Cerebellar nuclear complex (tissue), 1 donor: ENCODE measurements around the gene SSRP1.
A peak's percentile ranks its signal among the peaks of the same experiment; 100 is the strongest.
"Not testable (repeated sequence)": the region's sequence is repeated elsewhere in the genome, so short reads cannot be mapped to it uniquely, and the experiment has no call there.

Experiments
- DNase-seq, 2 experiments: peaks; one replicate each; lab custom pipeline; 2025; lab: John Stamatoyannopoulos, UW

The SSRP1 gene, protein sequence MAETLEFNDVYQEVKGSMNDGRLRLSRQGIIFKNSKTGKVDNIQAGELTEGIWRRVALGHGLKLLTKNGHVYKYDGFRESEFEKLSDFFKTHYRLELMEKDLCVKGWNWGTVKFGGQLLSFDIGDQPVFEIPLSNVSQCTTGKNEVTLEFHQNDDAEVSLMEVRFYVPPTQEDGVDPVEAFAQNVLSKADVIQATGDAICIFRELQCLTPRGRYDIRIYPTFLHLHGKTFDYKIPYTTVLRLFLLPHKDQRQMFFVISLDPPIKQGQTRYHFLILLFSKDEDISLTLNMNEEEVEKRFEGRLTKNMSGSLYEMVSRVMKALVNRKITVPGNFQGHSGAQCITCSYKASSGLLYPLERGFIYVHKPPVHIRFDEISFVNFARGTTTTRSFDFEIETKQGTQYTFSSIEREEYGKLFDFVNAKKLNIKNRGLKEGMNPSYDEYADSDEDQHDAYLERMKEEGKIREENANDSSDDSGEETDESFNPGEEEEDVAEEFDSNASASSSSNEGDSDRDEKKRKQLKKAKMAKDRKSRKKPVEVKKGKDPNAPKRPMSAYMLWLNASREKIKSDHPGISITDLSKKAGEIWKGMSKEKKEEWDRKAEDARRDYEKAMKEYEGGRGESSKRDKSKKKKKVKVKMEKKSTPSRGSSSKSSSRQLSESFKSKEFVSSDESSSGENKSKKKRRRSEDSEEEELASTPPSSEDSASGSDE

DNA sequence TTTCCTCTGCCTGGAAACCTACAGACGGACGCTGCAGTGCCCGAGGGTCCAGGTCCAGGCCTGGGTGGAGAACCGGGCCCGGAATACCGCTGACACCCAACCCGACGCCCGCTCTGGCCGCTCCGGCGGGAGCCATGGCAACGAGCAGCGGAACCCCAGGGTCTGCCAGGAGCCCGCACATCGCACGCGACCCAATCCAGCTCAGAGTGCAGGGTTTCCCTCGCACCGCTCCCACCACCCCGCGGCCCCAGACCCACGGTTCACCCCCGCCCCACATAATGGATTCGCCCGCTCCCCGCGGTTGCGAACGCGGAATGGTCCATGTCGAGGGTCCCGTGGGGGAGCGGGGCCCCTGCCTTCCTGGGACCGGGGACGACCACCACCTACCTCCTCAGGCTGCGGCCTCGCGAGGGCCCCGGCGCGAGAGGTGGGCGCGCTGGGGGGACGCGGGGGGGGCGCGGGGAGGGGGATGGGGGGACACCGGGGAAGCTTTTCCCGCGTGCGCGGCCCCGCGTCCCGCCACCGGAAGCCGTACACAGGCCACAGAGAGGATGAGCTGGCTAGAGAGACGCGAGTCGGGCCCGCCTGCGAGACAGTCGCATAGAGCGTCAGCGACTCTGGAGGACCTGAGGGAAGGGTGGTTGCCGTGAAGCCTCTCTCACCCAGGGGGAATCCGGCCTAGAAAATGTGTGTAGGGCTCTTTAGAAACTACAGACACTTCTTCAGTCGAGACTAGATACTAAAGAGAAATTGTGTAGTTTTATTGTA lies at the start of gene SSRP1:
Gene SSRP1 (minus strand): TSS at position 550 of the 768 bp plus-strand sequence. CDS start 771 bp downstream, outside the sequence.
- peak in 1 of 2 experiments; percentile 65 for DNase-seq

DNA sequence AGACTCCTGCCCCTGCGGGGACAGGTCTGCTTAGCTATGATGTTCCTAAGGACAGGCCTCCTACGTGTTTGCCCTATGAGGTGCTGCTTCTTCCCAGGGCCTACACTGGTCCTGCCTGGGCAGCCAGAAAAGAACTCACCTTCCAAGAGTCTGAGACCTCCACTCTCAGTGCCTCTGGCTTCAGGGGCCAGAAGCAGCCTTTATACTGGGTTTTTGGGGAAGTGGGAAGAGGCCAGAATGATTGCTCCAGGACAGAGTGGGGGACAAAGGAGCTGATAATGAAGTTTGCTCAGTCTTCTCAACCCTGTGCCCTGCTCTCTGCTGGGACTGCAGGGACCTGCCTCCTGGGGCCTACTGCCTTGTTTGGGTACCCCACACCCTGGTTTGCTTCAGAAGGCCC lies 45.3 kb upstream of the SSRP1 start, which contains the start of gene PRG3:
Gene PRG3 (minus strand): TSS at position 176 of the 400 bp plus-strand sequence. CDS start 442 bp downstream, outside the sequence.
- DNase-seq, result no peak

DNA sequence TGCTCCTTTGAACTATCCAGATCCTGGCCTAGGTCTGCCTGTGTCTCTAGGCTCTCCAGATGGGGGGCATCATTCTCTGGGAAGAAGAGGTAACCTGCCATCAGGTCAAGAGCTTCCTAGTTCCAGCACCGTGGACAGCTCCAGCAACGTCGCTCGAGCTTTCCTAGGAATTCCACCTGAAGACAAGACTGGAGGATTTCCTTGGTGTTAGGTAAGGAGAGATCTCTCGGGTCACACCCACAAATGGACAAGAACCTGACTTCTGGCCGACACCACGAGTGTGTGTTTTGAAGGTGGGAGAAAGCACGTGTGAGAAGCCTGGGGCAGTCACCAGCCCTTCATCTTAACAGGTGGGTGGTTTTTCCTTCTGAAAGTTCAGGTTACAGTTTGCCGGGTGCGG lies 44.0 kb upstream of the SSRP1 start:
- DNase-seq, result no peak

DNA sequence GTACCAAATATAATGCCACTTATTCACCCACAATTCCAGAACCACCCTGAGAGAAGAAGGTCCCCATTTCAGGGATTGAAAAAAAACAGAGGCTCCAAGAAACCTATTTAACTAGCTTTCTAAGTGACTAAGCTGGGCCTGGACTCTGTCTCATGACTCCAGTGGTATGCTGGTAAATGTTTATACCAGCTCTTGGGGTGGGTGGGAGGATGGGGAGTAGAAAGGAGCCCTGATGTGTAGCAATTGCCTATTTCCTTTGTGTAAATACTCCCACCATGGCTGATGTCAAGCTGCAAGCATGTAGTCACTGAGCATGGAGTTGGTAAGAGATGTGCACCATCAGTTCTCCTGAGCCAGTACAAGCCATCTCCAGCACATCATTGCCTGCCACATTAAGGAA lies 42.5 kb upstream of the SSRP1 start:
- DNase-seq, result no peak

DNA sequence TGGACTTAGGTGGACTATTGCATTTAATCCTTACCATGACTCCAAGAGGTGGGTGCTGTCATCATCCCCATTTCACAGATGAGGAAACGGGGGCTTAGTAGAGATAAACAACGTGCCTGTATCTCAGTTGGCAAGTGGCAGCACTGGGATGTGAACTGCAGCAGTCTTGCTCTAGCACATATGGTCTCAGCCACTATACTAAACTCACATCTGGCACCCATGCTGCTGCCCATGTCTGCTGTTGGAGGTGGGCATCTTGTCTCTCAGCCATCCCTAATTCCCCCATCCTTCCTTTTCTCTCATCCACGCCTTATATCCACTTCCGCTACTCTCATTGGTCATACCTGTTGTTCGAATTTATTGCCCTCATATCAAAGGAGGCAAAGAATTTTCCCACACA lies 41.4 kb upstream of the SSRP1 start:
- DNase-seq, result no peak

DNA sequence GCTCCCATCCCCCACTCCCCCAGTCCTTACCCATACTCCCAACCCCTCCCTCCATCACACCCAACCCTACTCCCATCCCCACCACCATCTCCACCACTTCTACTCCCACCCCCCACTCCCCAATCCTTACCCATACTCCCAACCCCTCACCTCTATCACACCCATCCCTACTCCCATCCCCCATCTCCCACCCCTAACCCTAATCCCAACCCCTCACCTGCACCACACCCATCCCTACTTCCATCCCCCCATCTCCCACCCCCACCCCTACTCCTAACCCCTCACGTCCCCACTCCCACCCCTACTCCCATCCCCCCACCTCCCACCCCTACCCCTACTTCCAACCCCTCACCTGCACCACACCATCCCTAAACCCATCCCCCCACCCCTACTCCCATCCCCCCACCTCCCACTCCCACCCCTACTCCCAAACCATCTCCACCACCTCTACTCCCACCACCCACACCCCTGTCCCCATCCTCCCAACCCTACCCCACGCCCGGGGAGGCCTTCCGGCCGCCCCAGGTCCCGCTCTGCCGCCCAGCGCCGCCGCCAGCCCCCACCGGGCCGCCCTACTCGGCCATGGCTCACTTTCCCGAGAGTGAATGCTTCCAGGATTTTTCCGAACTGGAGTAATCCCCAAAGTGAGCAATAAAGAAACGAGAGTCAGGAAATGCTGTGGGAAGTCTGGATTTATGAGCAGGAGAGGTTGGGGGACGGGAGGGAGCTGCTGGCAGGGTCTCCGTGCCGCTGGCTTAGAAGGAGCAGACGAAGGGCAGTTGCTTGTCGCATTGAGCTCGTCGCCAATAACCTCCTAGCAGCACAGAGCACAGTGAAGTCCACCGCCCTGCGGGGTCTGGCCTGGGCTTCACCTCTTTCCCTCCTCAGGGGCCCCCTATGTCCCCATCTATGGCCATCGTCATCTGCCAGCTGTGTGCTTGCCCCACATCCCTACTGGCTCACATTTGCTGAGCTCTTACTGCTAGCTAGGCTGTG lies 40.7 kb upstream of the SSRP1 start:
- DNase-seq, result no peak

DNA sequence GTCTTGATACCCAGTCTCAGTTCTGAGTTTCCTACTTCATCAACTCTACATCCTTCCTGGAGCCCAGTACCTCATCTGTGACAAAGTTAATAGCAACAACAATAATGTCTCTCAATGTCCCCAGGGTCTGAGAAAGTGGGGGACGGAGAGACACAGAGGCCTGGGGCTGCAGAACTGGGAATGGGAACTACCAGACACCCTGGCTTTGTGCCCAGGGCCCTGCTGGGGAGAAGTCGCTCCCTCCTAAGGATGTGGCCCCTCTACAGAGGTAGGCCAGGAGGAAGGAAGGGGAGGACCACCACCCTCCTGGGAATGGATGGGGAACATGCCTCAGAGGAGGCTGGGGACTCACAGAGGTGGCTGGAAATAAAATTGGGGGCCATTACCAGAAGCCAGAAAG lies 39.8 kb upstream of the SSRP1 start:
- no peak for DNase-seq

DNA sequence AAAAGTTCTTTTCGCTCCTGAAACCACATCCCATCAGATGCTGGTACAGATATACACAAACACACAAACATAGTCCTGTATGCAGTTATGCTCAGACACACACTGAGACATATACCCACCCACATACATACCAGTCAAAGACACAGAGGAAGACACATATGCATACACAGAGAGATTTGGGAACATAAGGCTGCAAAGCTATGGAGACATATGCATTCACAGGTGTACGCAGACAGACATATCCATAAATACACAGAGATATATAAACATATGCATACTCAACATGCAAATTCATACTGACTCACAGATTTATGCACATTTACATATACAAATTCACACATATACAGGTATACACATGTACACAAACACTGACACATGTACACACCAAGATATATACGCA lies 39.3 kb upstream of the SSRP1 start:
- DNase-seq, result no peak

DNA sequence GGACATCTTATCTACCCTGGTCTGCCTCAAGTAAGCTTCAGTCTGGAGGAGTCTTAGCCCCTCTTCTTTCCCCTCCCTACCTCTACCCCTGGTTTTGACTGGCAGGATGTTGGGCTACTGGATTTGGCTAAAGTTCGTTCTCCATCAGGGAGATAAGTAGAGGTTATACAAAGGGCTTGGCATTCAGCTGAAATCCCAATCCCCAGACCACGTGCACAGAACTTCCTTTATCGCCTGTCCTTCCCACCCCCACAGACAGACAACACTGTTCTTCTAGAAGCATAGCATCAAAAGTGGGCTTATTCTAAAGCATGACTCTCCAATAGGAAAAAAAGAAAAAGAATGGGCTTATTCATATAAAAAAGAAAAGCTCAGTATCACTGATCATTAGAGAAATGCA lies 37.5 kb upstream of the SSRP1 start:
- no peak for DNase-seq

DNA sequence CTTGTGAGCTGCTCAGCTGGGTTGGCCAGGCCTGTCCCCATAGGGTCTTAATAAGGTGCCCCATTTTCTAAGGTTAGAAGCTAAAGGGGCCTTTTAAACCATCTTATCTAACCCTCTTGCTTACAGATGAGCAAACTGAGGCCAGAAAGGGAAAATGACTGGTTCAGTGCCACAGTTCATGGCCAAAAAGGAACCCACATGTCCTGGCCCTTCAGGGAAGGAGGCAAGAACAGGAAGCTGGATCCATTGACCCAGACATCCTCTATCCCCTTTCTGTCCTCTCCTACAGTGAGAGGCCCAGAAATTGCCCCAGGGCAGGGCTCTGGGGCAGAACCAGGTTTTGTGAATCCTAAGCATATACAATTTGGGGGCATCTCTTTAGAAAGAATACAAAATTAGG lies 35.2 kb upstream of the SSRP1 start:
- DNase-seq, result no peak

DNA sequence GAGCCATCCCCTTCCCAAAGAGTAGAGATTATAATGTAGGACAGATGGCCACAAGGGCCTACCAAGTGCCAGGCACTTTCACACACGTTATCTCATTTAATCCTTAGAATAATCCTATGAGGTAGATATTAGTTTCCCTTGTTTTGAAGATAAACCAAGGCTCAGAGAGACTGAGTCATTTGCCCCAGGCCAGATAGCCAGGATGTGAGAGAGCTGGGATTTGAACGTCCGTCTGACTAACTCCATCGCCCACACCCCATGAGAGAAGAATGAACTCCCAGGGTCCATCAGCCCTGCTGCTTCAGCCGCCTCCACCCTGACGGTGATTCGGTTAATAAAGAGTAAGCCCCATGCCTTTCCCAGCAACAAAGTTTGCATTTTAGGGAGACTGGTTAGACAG lies 34.6 kb upstream of the SSRP1 start:
- DNase-seq, result no peak

DNA sequence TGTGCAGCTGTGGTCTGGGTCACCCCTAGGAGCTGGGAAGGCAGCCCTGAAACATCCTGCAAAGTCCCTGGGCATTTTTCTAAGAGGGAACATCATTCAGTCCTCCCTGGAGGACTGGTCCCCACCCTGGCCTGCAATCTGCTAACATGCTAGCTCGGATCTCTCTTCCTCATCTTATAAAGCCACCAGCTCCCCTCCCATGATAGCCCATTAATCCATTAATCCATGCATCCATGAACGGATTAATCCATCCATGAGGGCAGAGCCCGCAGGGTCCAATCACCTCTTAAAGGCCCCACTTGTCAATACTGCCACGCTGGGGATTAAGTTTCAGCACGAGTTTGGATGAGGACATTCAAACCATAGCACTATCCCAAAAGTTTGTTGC lies 33.1 kb upstream of the SSRP1 start:
- no peak for DNase-seq

DNA sequence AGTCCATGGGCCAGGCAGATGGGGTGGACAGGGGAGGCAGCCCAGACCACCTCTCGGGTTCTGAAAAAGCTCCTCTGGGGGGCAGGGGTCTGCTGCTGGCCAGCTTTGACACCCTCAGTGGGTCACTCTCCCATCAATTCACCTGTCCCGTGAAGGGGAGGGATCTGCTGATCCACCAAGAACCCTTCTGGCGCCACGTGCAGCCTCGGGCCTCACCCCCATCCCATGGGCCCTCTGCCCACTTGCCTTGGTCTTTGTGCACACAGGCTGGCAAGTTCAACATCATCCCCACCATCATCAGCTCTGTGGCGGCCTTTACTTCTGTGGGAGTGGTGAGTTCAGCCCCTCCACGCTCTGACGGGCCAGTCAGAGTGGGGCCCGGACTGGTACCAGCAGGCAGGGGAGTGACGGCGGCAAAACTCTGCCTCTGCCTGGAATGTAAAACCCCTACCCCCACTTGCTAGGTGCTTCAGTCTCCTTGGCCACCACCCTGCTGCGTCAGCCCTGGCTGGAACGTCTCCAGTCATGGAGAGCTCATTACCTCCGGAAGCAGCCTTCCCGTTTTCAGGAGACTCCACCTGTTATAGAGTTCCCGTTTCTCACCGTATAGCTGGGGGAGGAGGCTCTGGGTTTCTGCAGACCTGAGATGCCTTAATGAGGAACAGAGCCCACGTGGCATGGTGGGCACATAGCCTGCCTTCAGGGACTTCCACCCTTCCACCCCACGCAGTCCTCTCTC lies 32.6 kb upstream of the SSRP1 start:
- DNase-seq, result no peak

DNA sequence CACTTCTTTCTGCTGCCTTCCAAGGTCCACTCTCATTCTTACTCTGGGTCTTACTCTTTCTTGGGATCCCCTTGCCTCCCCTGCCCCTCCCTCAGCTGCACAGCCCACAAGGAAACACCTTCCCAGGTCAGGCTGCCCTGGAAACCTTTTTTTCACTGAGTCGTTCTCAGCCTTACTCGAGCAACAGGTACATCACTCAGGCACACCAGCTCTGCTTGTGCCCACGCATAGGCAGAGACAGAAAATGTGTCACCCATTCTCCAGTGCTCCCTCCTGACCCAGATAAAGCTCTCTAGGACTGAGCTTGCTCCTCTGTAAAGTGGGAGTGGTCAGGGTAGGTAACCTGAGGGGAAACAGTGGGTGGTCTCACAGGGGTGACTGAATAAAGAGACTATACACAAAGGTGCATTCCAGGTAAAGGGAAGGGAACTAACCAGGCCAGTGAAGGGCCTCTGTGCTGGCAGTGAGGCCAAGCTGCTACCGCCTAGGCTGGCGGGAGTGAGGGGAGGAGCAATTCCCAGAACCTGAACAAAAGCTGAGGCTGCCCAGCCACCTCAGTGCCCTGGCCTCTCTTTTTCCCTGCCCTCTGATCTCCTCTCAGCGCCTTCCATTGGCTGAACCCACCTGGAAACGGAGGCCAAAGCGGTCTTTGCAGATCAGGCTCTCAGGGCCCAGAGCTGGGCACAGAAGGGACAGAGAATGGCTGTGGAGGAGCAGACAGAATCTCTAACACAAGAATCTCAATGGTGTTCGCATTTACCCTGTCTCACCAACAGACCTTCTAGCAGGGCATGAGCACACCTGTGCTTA lies 29.4 kb upstream of the SSRP1 start:
- DNase-seq, result no peak

DNA sequence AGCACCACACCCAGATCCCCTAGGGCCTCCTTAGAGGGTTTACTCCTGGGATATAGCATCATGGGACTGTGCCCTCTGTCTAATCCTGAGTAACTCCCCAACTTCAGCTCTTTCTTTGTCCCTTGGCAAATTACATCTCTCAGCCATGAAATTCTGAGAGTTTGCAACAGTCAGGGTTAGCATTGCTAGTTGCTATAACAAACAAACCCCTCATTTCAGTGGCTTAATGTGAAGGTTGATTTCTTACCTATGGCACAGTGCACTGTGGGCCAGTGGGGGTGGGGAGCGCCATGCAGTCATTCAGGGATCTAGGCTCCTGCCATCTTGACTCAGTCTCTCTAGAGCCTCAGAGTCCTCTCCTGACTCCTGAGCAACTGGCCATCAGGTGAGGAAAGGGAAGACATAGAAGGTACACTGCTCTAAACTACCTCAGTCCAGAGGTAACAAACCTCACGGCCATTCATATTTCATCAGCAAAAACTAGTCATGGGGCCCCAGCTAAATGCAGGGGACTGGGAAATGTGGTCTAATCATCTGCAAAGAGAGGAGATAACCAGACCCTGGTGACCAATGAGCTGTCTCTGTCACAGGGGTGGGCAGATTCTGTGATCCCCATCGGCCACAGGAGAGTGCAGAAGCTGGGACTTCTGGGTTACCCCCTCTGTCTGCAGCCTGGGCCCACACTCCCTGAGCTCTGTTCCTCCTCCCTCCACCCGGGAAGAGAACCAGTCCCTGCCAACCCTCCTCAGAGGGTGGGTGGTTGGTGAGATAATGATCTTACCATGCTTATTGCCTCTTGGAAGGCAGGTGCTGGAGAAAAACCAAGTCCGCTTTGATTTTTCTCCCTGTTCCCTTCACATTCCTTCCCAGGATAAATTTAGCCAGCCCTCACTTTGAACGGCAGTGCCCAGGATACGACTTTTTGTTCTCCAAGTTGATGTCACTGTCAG lies 27.7 kb upstream of the SSRP1 start:
- no peak for DNase-seq

DNA sequence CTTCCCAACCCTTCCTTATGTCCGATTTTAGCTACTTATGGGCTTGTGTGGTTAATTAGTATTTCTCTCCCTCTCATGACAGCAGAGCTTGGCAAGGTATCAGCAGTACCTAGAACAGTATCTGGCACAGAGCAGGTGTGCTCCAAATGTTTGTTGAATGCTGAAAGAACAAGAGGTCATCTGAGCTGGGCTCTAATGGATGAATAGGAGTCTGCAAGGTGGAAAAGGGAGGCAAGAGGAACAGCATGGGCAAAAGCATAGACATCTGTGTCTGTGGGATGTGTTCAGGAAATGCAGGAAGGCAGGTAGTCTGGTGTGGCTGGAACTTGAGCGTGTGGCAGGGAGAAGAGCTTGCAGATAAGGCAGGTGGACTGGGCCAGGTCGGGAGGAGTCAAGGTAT lies 26.2 kb upstream of the SSRP1 start:
- no peak for DNase-seq

DNA sequence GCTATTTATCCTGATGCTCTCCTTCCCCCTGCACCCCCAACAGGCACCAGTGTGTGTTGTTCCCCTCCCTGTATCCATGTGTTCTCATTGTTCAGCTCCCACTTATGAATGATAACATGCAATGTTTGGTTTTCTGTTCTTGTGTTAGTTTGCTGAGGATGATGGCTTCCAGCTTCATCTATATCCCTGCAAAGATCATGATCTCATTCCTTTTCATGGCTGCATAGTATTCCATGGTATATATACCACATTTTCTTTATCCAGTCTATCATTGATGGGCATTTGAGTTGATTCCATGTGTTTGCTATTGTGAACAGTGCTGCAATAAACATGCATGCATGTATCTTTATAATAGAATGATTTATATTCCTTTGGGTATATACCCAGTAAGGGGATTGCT lies 25.7 kb upstream of the SSRP1 start:
- not testable (repeated sequence) for DNase-seq

DNA sequence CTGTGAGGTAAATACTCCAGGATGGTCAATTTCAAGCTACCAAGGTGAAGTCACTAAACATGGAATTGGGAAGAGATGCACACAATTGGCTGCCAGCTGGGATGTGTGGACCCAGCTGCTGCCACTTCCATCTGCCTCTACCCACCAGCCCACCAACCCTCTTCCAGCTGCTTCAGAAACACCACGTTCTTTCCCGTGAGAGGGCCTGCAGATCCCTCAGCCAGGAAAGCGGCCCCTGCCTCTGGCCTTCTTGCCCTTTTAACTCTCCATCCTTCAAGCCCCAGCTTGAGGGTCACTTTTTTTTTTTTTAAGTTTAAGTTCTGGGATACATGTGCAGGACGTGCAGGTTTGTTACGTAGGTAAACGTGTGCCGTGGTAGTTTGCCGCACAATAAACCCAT lies 25.3 kb upstream of the SSRP1 start:
- no peak for DNase-seq
